GM18951 (cell line): ENCODE results near the gene REPS2.

Experiments
- POLR2A ChIP-seq: IDR thresholded peaks from 4 replicates; pipeline ENCODE4 v1.6.1; 2011; ENCODE audit warnings: mild to moderate bottlenecking; ENCODE audit not compliant: insufficient read length, insufficient read depth; ENCODE audit errors: extremely low read depth
- in situ Hi-C: fragments of 300-500 bp; cut with MboI; formaldehyde crosslinking; loops from one replicate; pipeline ENCODE4 v1.12.0; 2022; ENCODE audit warnings: low sequenced_read_pairs, mixed read lengths, inconsistent platforms; ENCODE audit not compliant: unreplicated experiment

REPS2 gene

GRCh38 chrX:16997313-16997712 is 50.9 kb downstream of the REPS2 start:
- in situ Hi-C loops = no loop called here
- no peak for TF ChIP-seq POLR2A

- in situ Hi-C loops = no loop called here
- TF ChIP-seq POLR2A = no peak
These were observed 52.8 kb downstream of the REPS2 start for GRCh38 chrX:16999275-16999674.

DNA sequence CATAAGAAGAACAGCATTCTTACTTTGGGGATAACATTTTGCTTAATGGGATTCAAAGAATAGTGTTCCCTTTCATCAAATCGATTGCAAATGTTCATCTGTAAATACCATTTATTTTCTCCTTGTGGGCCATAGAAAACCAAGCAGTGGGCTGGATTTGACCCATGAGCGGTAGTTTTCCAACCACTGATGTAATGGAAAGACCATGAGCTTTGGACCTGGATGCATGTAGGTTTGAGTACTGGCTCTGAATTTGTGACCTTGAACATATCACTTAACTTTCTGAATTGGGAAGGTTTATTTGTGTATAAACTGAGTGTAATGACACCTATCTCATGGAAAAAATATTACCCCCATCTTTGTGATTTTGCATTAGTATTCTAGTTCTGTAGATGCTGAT is 54.3 kb downstream of the REPS2 start:
- in situ Hi-C loops = no loop called here
- TF ChIP-seq POLR2A = no peak

GRCh38 chrX:17005712-17006368 is 59.4 kb downstream of the REPS2 start:
- in situ Hi-C loops = no loop called here
- TF ChIP-seq POLR2A = no peak

GRCh38 chrX:17007134-17007768 is 60.8 kb downstream of the REPS2 start:
- no peak for TF ChIP-seq POLR2A
- in situ Hi-C loops = no loop called here

GRCh38 chrX:17009856-17010625 is 63.6 kb downstream of the REPS2 start:
- in situ Hi-C loops = no loop called here
- TF ChIP-seq POLR2A = no peak

DNA sequence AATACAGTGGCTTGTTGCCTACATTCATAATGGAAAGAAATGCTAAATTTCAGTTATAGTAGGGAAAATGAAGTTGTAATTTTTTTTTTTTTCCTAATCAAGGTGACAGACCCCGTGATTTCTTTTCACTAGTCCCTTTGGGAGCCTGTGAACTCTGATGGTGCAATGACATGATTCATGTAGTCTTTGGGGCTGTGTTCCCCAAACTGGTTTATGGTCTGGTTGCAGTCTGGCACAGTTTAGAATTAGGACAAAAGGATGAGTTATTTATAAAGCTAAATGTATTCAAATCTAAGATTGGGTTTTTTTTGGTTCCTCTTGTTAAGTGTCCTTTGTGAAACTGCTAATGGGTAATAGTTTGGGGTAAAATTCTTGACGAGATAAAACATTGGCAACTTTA is 66.0 kb downstream of the REPS2 start:
- no peak for TF ChIP-seq POLR2A
- in situ Hi-C loops = no loop called here

DNA sequence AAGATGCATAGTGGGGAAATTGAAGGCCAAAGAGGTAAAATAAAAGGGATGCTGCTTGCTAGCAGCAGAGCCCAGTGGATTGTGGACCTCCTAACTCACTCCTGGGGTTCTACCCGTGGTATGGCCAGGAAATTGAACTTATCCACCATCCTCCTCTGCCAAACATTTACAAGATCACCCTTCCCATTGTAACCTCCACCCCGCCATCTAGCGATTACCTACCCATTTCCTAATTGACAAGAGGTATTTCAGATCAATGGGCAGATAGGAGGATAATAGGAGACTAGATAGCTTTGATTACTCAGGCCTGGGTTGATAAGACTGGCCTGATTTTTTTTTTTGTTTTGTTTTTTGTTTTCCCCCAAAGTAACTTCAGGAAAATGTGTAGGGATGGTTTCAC is 67.8 kb downstream of the REPS2 start:
- in situ Hi-C loops = no loop called here
- no peak for TF ChIP-seq POLR2A

DNA sequence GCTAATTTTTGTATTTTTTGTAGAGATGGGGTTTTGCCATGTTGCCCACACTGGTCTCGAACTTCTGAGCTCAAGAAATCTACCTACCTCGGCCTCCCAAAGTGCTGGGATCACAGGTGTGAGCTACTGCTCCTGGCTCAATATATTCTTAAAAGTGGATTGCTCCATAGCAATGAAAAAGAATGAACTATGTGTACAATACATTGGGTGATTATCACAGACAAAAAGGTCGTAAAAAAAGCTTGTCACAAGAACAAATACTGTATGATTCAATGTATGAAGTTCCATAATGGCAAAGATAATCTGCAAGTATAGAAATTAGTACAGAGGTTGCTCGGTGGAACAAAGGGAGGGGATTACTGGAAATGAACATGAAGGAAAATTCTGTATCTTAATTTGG is 70.7 kb downstream of the REPS2 start:
- TF ChIP-seq POLR2A = no peak
- in situ Hi-C loops = no loop called here

- in situ Hi-C loops = no loop called here
- no peak for TF ChIP-seq POLR2A
These were observed 73.9 kb downstream of the REPS2 start for GRCh38 chrX:17020356-17020755.

- in situ Hi-C loops = no loop called here
- TF ChIP-seq POLR2A = no peak
These were observed 74.7 kb downstream of the REPS2 start for GRCh38 chrX:17020851-17021821.

GRCh38 chrX:17021851-17022604 is 75.6 kb downstream of the REPS2 start:
- TF ChIP-seq POLR2A = no peak
- in situ Hi-C loops = no loop called here
